Astrocyte of the spinal cord (primary cell): ENCODE results near the gene C17orf107.

Experiments used
- DNase-seq: peaks from one replicate; pipeline ENCODE4 v3.0.0; 2011; ENCODE audit warnings: low read depth, low spot score
- H3K4me3 ChIP-seq: 2 replicates; pipeline ENCODE4 v1.5.1; 2011; ENCODE audit warnings: low read depth, mild to moderate bottlenecking, low read length, moderate library complexity
- CTCF ChIP-seq: IDR thresholded peaks from 2 replicates; pipeline ENCODE4 v1.5.1; 2012; ENCODE audit warnings: low read depth, mild to moderate bottlenecking, low read length, inconsistent platforms
- in situ Hi-C: cut with HindIII; loops from 2 replicates; pipeline ENCODE4 v1.10.0; 2017; ENCODE audit warnings: low sequenced_read_pairs

Gene C17orf107

GRCh38 chr17:4899341-4900230, at the start of gene C17orf107:
TSS of gene C17orf107 (plus strand) at chr17:4899536. CDS start at chr17:4899763, 227 bp downstream.
- peak; percentile 74 for DNase-seq
- in situ Hi-C loops, result no loop called here
- TF ChIP-seq CTCF, result no peak
- peak within 1 kb of the TSS; percentile 36 for H3K4me3 ChIP-seq

- in situ Hi-C loops, result no loop called here
- no peak overlapping the region for H3K4me3 ChIP-seq
- no peak for TF ChIP-seq CTCF
- DNase-seq, result no peak
These were observed 49.1 kb upstream of the C17orf107 start for GRCh38 chr17:4850246-4850645.

- no peak overlapping the region for H3K4me3 ChIP-seq
- TF ChIP-seq CTCF, result no peak
- in situ Hi-C loops, result no loop called here
- no peak for DNase-seq
These were observed 48.3 kb upstream of the C17orf107 start for GRCh38 chr17:4851084-4851483.

- DNase-seq, result peak; percentile 30
- no peak overlapping the region for H3K4me3 ChIP-seq
- no peak for TF ChIP-seq CTCF
- in situ Hi-C loops, result no loop called here
These were observed 46.6 kb upstream of the C17orf107 start for GRCh38 chr17:4852567-4853207.

GRCh38 chr17:4853208-4853671, 46.1 kb upstream of the C17orf107 start:
- DNase-seq, result no peak
- no peak overlapping the region for H3K4me3 ChIP-seq
- no peak for TF ChIP-seq CTCF
- in situ Hi-C loops, result no loop called here

GRCh38 chr17:4854111-4854681, 45.1 kb upstream of the C17orf107 start:
- no peak for DNase-seq
- H3K4me3 ChIP-seq, result no peak overlapping the region
- no peak for TF ChIP-seq CTCF
- in situ Hi-C loops, result no loop called here
